Activated naive CD8-positive, alpha-beta T cell treated with anti-CD3 and anti-CD28 coated beads for 36 hours (primary cell): Measurements from ENCODE around the gene TYRP1. TPM values are rescaled to one million over a fixed set of nuclear protein-coding genes. Genes with fewer than 3 reads are reported as not detected.
"Not testable (repeated sequence)": the region's sequence is repeated elsewhere in the genome, so short reads cannot be mapped to it uniquely, and the experiment has no call there.

ENCODE experiments used
- DNase-seq: peaks from one replicate; pipeline ENCODE4 v3.0.0; 2021
- H3K27ac Mint-ChIP-seq: one replicate; pipeline ENCODE4 v1.8.0; 2022; ENCODE audit warnings: mild to moderate bottlenecking, moderate library complexity, mixed read lengths
- H3K27me3 Mint-ChIP-seq: one replicate; pipeline ENCODE4 v1.8.0; 2022; ENCODE audit warnings: mild to moderate bottlenecking, mixed read lengths
- H3K36me3 Mint-ChIP-seq: one replicate; pipeline ENCODE4 v1.8.0; 2021; ENCODE audit warnings: mild to moderate bottlenecking, mixed read lengths
- H3K4me1 Mint-ChIP-seq: one replicate; pipeline ENCODE4 v1.8.0; 2021; ENCODE audit warnings: mixed read lengths
- H3K4me3 Mint-ChIP-seq: one replicate; pipeline ENCODE4 v1.8.0; 2022; ENCODE audit warnings: mild to moderate bottlenecking, moderate library complexity, mixed read lengths
- H3K9me3 Mint-ChIP-seq: one replicate; pipeline ENCODE4 v1.8.0; 2022; ENCODE audit warnings: mixed read lengths
- total RNA-seq, 2 experiments: library from RNA; stranded (reverse); gene quantifications; one replicate each; pipeline ENCODE4 v1.2.3, GENCODE V29; 2021

TYRP1 gene
- total RNA-seq, result not detected

- Mint-ChIP-seq H3K27ac (no peak within 1 kb of the TSS), H3K27me3 (no peaks in the 10 kb centered on the region), H3K9me3 (peaks cover 5% of the 10 kb centered on the region)
Observed at GRCh38 chr9:12693141-12693540, at the start of gene TYRP1. Gene TYRP1 (plus strand): TSS chr9:12693385. CDS start chr9:12693997, 612 bp downstream.

GRCh38 chr9:12643686-12644085 is 49.5 kb upstream of the TYRP1 start:
- no peaks in the 10 kb centered on the region for H3K36me3 Mint-ChIP-seq
- H3K9me3 Mint-ChIP-seq, result peaks cover 4% of the 10 kb centered on the region
- H3K4me1 Mint-ChIP-seq, result no peaks in the 10 kb centered on the region
- no peaks in the 10 kb centered on the region for H3K27me3 Mint-ChIP-seq
- no peak overlapping the region for H3K27ac Mint-ChIP-seq
- no peak for DNase-seq
- H3K4me3 Mint-ChIP-seq, result no peak overlapping the region

More at GRCh38 chr9:12693141-12693540, at the start of gene TYRP1:
- Mint-ChIP-seq H3K4me3 (no peak within 1 kb of the TSS), H3K4me1 (no peaks in the 10 kb centered on the region), H3K36me3 (no peaks in the 10 kb centered on the region)
- DNase-seq, result no peak

- DNase-seq, result no peak
- H3K27me3 Mint-ChIP-seq, result no peaks in the 10 kb centered on the region
- no peak overlapping the region for H3K4me3 Mint-ChIP-seq
- no peaks in the 10 kb centered on the region for H3K4me1 Mint-ChIP-seq
- no peaks in the 10 kb centered on the region for H3K36me3 Mint-ChIP-seq
- H3K27ac Mint-ChIP-seq, result no peak overlapping the region
- H3K9me3 Mint-ChIP-seq, result peaks cover 2% of the 10 kb centered on the region
Observed at GRCh38 chr9:12648925-12649324, 44.3 kb upstream of the TYRP1 start.

GRCh38 chr9:12651125-12651524 is 42.1 kb upstream of the TYRP1 start:
- no peaks in the 10 kb centered on the region for H3K27me3 Mint-ChIP-seq
- H3K27ac Mint-ChIP-seq, result no peak overlapping the region
- no peaks in the 10 kb centered on the region for H3K4me1 Mint-ChIP-seq
- no peak for DNase-seq
- H3K4me3 Mint-ChIP-seq, result no peak overlapping the region
- H3K9me3 Mint-ChIP-seq, result peaks cover 2% of the 10 kb centered on the region
- no peaks in the 10 kb centered on the region for H3K36me3 Mint-ChIP-seq

- Mint-ChIP-seq H3K4me3 (no peak overlapping the region), H3K27ac (no peak overlapping the region), H3K36me3 (no peaks in the 10 kb centered on the region), H3K9me3 (peaks cover 2% of the 10 kb centered on the region), H3K4me1 (no peaks in the 10 kb centered on the region), H3K27me3 (no peaks in the 10 kb centered on the region)
- no peak for DNase-seq
Observed at GRCh38 chr9:12652973-12653372, 40.2 kb upstream of the TYRP1 start.

- Mint-ChIP-seq H3K27ac (no peak overlapping the region), H3K27me3 (no peaks in the 10 kb centered on the region), H3K4me3 (no peak overlapping the region), H3K4me1 (no peaks in the 10 kb centered on the region), H3K36me3 (no peaks in the 10 kb centered on the region), H3K9me3 (peaks cover 4% of the 10 kb centered on the region)
- DNase-seq, result no peak
Observed at GRCh38 chr9:12656803-12657202, 36.4 kb upstream of the TYRP1 start.

GRCh38 chr9:12657233-12657632 is 36.0 kb upstream of the TYRP1 start:
- Mint-ChIP-seq H3K9me3 (peaks cover 5% of the 10 kb centered on the region), H3K27me3 (no peaks in the 10 kb centered on the region), H3K36me3 (no peaks in the 10 kb centered on the region)

GRCh38 chr9:12657998-12658397 is 35.2 kb upstream of the TYRP1 start:
- peaks cover 5% of the 10 kb centered on the region for H3K9me3 Mint-ChIP-seq
- H3K27me3 Mint-ChIP-seq, result no peaks in the 10 kb centered on the region
- no peaks in the 10 kb centered on the region for H3K36me3 Mint-ChIP-seq
- no peak overlapping the region for H3K27ac Mint-ChIP-seq
- DNase-seq, result no peak
- H3K4me1 Mint-ChIP-seq, result no peaks in the 10 kb centered on the region
- no peak overlapping the region for H3K4me3 Mint-ChIP-seq

More at GRCh38 chr9:12657233-12657632, 36.0 kb upstream of the TYRP1 start:
- H3K4me1 Mint-ChIP-seq, result no peaks in the 10 kb centered on the region
- H3K4me3 Mint-ChIP-seq, result no peak overlapping the region
- H3K27ac Mint-ChIP-seq, result no peak overlapping the region
- no peak for DNase-seq

- H3K27me3 Mint-ChIP-seq, result no peaks in the 10 kb centered on the region
- H3K4me1 Mint-ChIP-seq, result no peaks in the 10 kb centered on the region
- peaks cover 5% of the 10 kb centered on the region for H3K9me3 Mint-ChIP-seq
- no peak for DNase-seq
- no peaks in the 10 kb centered on the region for H3K36me3 Mint-ChIP-seq
- no peak overlapping the region for H3K27ac Mint-ChIP-seq
- no peak overlapping the region for H3K4me3 Mint-ChIP-seq
Observed at GRCh38 chr9:12658531-12659209, 34.5 kb upstream of the TYRP1 start.

GRCh38 chr9:12659220-12659619 is 34.0 kb upstream of the TYRP1 start:
- Mint-ChIP-seq H3K9me3 (peaks cover 5% of the 10 kb centered on the region), H3K4me3 (no peak overlapping the region)

GRCh38 chr9:12666813-12667212 is 26.4 kb upstream of the TYRP1 start:
- no peaks in the 10 kb centered on the region for H3K27me3 Mint-ChIP-seq
- peaks cover 4% of the 10 kb centered on the region for H3K9me3 Mint-ChIP-seq
- H3K27ac Mint-ChIP-seq, result no peak overlapping the region
- no peaks in the 10 kb centered on the region for H3K36me3 Mint-ChIP-seq
- H3K4me3 Mint-ChIP-seq, result no peak overlapping the region
- H3K4me1 Mint-ChIP-seq, result no peaks in the 10 kb centered on the region
- DNase-seq, result no peak

More at GRCh38 chr9:12659220-12659619, 34.0 kb upstream of the TYRP1 start:
- no peaks in the 10 kb centered on the region for H3K4me1 Mint-ChIP-seq
- no peaks in the 10 kb centered on the region for H3K36me3 Mint-ChIP-seq
- DNase-seq, result no peak
- no peaks in the 10 kb centered on the region for H3K27me3 Mint-ChIP-seq
- no peak overlapping the region for H3K27ac Mint-ChIP-seq

GRCh38 chr9:12667892-12668291 is 25.3 kb upstream of the TYRP1 start:
- Mint-ChIP-seq H3K4me3 (no peak overlapping the region), H3K27me3 (no peaks in the 10 kb centered on the region), H3K4me1 (no peaks in the 10 kb centered on the region), H3K27ac (no peak overlapping the region), H3K9me3 (peaks cover 3% of the 10 kb centered on the region), H3K36me3 (no peaks in the 10 kb centered on the region)
- no peak for DNase-seq

GRCh38 chr9:12670006-12670405 is 23.2 kb upstream of the TYRP1 start:
- no peaks in the 10 kb centered on the region for H3K27me3 Mint-ChIP-seq
- no peak for DNase-seq
- H3K4me3 Mint-ChIP-seq, result no peak overlapping the region
- H3K27ac Mint-ChIP-seq, result no peak overlapping the region
- no peaks in the 10 kb centered on the region for H3K36me3 Mint-ChIP-seq
- no peaks in the 10 kb centered on the region for H3K4me1 Mint-ChIP-seq
- H3K9me3 Mint-ChIP-seq, result peaks cover 3% of the 10 kb centered on the region

GRCh38 chr9:12674961-12675360 is 18.2 kb upstream of the TYRP1 start:
- Mint-ChIP-seq H3K9me3 (peaks cover 3% of the 10 kb centered on the region), H3K27me3 (no peaks in the 10 kb centered on the region), H3K4me3 (no peak overlapping the region), H3K27ac (no peak overlapping the region), H3K36me3 (no peaks in the 10 kb centered on the region), H3K4me1 (no peaks in the 10 kb centered on the region)
- no peak for DNase-seq

GRCh38 chr9:12677462-12678126 is 15.6 kb upstream of the TYRP1 start:
- not testable (repeated sequence) for H3K9me3 Mint-ChIP-seq, DNase-seq, H3K4me3 Mint-ChIP-seq, H3K4me1 Mint-ChIP-seq, H3K27ac Mint-ChIP-seq, H3K27me3 Mint-ChIP-seq, H3K36me3 Mint-ChIP-seq

- no peaks in the 10 kb centered on the region for H3K36me3 Mint-ChIP-seq
- H3K4me3 Mint-ChIP-seq, result no peak overlapping the region
- H3K27me3 Mint-ChIP-seq, result no peaks in the 10 kb centered on the region
- no peak for DNase-seq
- no peak overlapping the region for H3K27ac Mint-ChIP-seq
- peaks cover 6% of the 10 kb centered on the region for H3K9me3 Mint-ChIP-seq
- H3K4me1 Mint-ChIP-seq, result no peaks in the 10 kb centered on the region
Observed at GRCh38 chr9:12680341-12680740, 12.8 kb upstream of the TYRP1 start.
